Esophagus squamous epithelium (tissue), 5 donors: Measurements from ENCODE around the gene ROR2. TPM values are rescaled to one million over a fixed set of nuclear protein-coding genes. Genes with fewer than 3 reads are reported as not detected.

ENCODE experiments used
- DNase-seq: peaks from one replicate; lab custom pipeline; 2025; lab: John Stamatoyannopoulos, UW
- H3K27ac ChIP-seq, 4 donors: fragments of 200-600 bp; sonication (generic); one replicate each; pipeline ENCODE4 v1.5.1; 2016 to 2019; ENCODE audit warnings: mild to moderate bottlenecking in 1 of 4
- H3K27me3 ChIP-seq, 4 donors: fragments of 200-600 bp; sonication (generic); 1 replicate in 3 of 4; 2 replicates in 1 of 4; pipeline versions ENCODE4 v1.5.1 to v1.6.0; 2017 to 2021; ENCODE audit warnings: antibody characterized with exemption in 1 of 4
- H3K36me3 ChIP-seq, 3 donors: fragments of 200-600 bp; sonication (generic); one replicate each; pipeline ENCODE4 v1.5.1; 2016 to 2019
- H3K4me1 ChIP-seq, 3 donors: fragments of 200-600 bp; sonication (generic); one replicate each; pipeline ENCODE4 v1.5.1; 2017 to 2019
- H3K4me3 ChIP-seq, 4 donors: fragments of 200-600 bp; sonication (generic); 1 replicate in 3 of 4; 2 replicates in 1 of 4; pipeline ENCODE4 v1.5.1; 2016 to 2019; ENCODE audit warnings: mild to moderate bottlenecking in 2 of 4, moderate library complexity in 1 of 4
- H3K9me3 ChIP-seq, 3 donors: fragments of 200-600 bp; sonication (generic); one replicate each; pipeline ENCODE4 v1.5.1; 2016 to 2019
- CTCF ChIP-seq, 6 experiments: fragments of 450-650 bp in 4 of 6; fragments of 200-600 bp in 2 of 6; sonication (generic) in 2 of 6; IDR thresholded peaks; one replicate each; pipeline ENCODE4 v1.5.1; 2016 to 2019; ENCODE audit warnings: antibody characterized with exemption in 6 of 6, mild to moderate bottlenecking in 4 of 6, moderate library complexity in 4 of 6
- POLR2A ChIP-seq, 4 donors: fragments of 450-650 bp; IDR thresholded peaks; one replicate each; pipeline ENCODE4 v1.6.1; 2017; ENCODE audit warnings: antibody characterized with exemption in 4 of 4, mild to moderate bottlenecking in 4 of 4, moderate library complexity in 3 of 4
- WGBS, 2 donors: methylation state at CpG; one replicate each; pipeline ENCODE4 v1.1.5; 2018; 5-methylcytosine and 5-hydroxymethylcytosine counted together
- intact Hi-C: fragments of 100-400 bp; cut with DNase I; formaldehyde crosslinking; loops from one replicate; pipeline ENCODE4 v1.15.0; 2022
- total RNA-seq, 4 donors: library from RNA; depleted of rRNA; stranded (reverse); fragments of >200 nt; gene quantifications; one replicate each; pipeline ENCODE4 v1.1.0, GENCODE V29; 2016
- donor health status: DM: yes; HTN: yes; CAD: no.

The ROR2 gene
- total RNA-seq, 4 donors from 2014 or later = 0.68 to 12.6 (median 3.7) TPM

GRCh38 chr9:91935066-91935749, 14.8 kb downstream of the ROR2 start:
- no peak overlapping the region for H3K4me3 ChIP-seq
- 73 to 74% methylated on average over 4 to 6 of the region's 13 CpGs for WGBS, 2 donors
- peaks cover 0 to 22% (median 6%) of the 10 kb centered on the region in 3 donors for H3K9me3 ChIP-seq
- TF ChIP-seq CTCF (IDR thresholded peaks at IDR 0.05) = no peak
- no peak for TF ChIP-seq POLR2A (IDR thresholded peaks at IDR 0.05)
- peak overlapping the region; percentile 13 to 76 (median 70) for H3K27ac ChIP-seq
- H3K4me1 ChIP-seq = peaks cover 0 to 22% (median 8%) of the 10 kb centered on the region in 3 donors
- intact Hi-C loops = no loop called here
- peaks cover 0 to 5% (median 0%) of the 10 kb centered on the region in 4 donors for H3K27me3 ChIP-seq
- DNase-seq = no peak
- H3K36me3 ChIP-seq = no peaks in the 10 kb centered on the region

- no peak overlapping the region for H3K4me3 ChIP-seq
- 65 to 68% methylated on average over 3 of the region's 3 CpGs for WGBS, 2 donors
- TF ChIP-seq POLR2A (IDR thresholded peaks at IDR 0.05) (no peak), CTCF (IDR thresholded peaks at IDR 0.05) (no peak)
- no peak for DNase-seq
- H3K4me1 ChIP-seq = peaks cover 0 to 22% (median 8%) of the 10 kb centered on the region in 3 donors
- intact Hi-C loops = no loop called here
- H3K27me3 ChIP-seq = peaks cover 0 to 5% (median 0%) of the 10 kb centered on the region in 4 donors
- peak overlapping the region in 3 of 4 donors; percentile 65 to 76 (median 74) for H3K27ac ChIP-seq
- no peaks in the 10 kb centered on the region for H3K36me3 ChIP-seq
- H3K9me3 ChIP-seq = peaks cover 0 to 27% (median 12%) of the 10 kb centered on the region in 3 donors
Measured at GRCh38 chr9:91934654-91935053, 15.4 kb downstream of the ROR2 start.

- DNase-seq = no peak
- Histone ChIP-seq H3K4me1 (peaks cover 0 to 22% (median 8%) of the 10 kb centered on the region in 3 donors), H3K27ac (peak overlapping the region in 3 of 4 donors; percentile 11 to 76 (median 65)), H3K9me3 (peaks cover 0 to 33% (median 20%) of the 10 kb centered on the region in 3 donors), H3K4me3 (peak overlapping the region in 1 of 4 donors; percentile 12), H3K27me3 (peaks cover 0 to 5% (median 0%) of the 10 kb centered on the region in 4 donors), H3K36me3 (no peaks in the 10 kb centered on the region)
- intact Hi-C loops = no loop called here
- TF ChIP-seq CTCF (IDR thresholded peaks at IDR 0.05) = no peak
- TF ChIP-seq POLR2A (IDR thresholded peaks at IDR 0.05) = no peak
- 72 to 73% methylated on average over 8 of the region's 8 CpGs for WGBS, 2 donors
Measured at GRCh38 chr9:91933556-91934352, 16.3 kb downstream of the ROR2 start.

- WGBS, 2 donors = 69 to 76% methylated on average over 2 to 3 of the region's 3 CpGs
- H3K9me3 ChIP-seq = peaks cover 0 to 38% (median 21%) of the 10 kb centered on the region in 3 donors
- peaks cover 0 to 1% (median 0%) of the 10 kb centered on the region in 4 donors for H3K27me3 ChIP-seq
- H3K36me3 ChIP-seq = no peaks in the 10 kb centered on the region
- no peak overlapping the region for H3K4me3 ChIP-seq
- intact Hi-C loops = no loop called here
- peaks cover 0 to 8% (median 3%) of the 10 kb centered on the region in 3 donors for H3K4me1 ChIP-seq
- no peak overlapping the region for H3K27ac ChIP-seq
- no peak for DNase-seq
- TF ChIP-seq CTCF (IDR thresholded peaks at IDR 0.05) (no peak), POLR2A (IDR thresholded peaks at IDR 0.05) (no peak)
Measured at GRCh38 chr9:91930475-91930874, 19.6 kb downstream of the ROR2 start.

- Histone ChIP-seq H3K9me3 (peaks cover 0 to 38% (median 21%) of the 10 kb centered on the region in 3 donors), H3K4me3 (no peak overlapping the region), H3K27ac (no peak overlapping the region), H3K4me1 (no peaks in the 10 kb centered on the region), H3K36me3 (no peaks in the 10 kb centered on the region), H3K27me3 (no peaks in the 10 kb centered on the region)
- DNase-seq = no peak
- intact Hi-C loops = no loop called here
- WGBS, 2 donors = 85 to 86% methylated on average over 5 to 6 of the region's 7 CpGs
- no peak for TF ChIP-seq POLR2A (IDR thresholded peaks at IDR 0.05)
- TF ChIP-seq CTCF (IDR thresholded peaks at IDR 0.05) = no peak
Measured at GRCh38 chr9:91929331-91929730, 20.7 kb downstream of the ROR2 start.
